NCI-H2029 treated with DMSO at 0.1 percent for 48 hours (cell line): ENCODE measurements around the gene LRP5.
"Not testable (repeated sequence)": the region's sequence is repeated elsewhere in the genome, so short reads cannot be mapped to it uniquely, and the experiment has no call there.

ENCODE experiments used
- DNase-seq: peaks from one replicate; lab custom pipeline; 2025; lab: John Stamatoyannopoulos, UW

The LRP5 gene

GRCh38 chr11:68282141-68282860 is 30.1 kb upstream of the LRP5 start:
- DNase-seq, result no peak

- no peak for DNase-seq
Measured at GRCh38 chr11:68282861-68283230, 29.5 kb upstream of the LRP5 start.

DNA sequence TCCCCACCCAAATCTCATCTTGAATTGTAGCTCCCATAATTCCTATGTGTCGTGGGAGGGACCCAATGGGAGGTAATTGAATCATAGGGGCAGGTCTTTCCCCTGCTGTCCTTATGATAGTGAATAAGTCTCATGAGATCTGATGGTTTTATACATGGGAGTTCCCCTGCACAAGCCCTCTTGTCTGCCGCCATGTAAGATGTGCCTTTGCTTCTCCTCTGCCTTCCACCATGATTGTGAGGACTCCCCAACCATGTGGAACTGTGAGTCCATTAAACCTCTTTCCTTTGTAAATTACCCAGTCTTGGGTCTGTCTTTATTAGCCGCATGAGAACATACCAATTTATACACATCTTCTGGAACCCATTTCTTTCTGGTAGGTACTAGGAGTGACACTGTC is 27.8 kb upstream of the LRP5 start:
- DNase-seq, result not testable (repeated sequence)

- DNase-seq, result no peak
Measured at GRCh38 chr11:68287419-68287818, 25.0 kb upstream of the LRP5 start.

- DNase-seq, result no peak
Measured at GRCh38 chr11:68289456-68289855, 22.9 kb upstream of the LRP5 start.

DNA sequence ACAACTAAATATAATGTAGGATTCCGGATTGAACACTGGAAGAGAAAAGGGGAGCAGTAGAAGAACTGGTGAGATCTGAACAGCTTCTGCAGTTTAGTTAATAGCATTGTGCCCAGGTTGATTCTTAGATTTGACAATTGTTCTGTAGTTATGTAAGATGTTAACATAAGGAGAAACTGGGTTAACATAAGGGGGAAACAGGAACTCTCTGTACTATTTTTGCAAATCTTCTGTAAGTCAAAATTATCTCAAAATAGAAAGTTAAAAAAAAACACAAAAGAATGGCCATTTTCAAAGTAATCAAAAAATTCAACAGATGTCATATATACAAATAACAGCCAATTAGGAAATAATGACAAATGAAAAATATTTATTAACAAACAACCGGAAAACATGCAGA is 18.7 kb upstream of the LRP5 start:
- no peak for DNase-seq

- no peak for DNase-seq
Measured at GRCh38 chr11:68295271-68295670, 17.1 kb upstream of the LRP5 start.

GRCh38 chr11:68295940-68296339 is 16.5 kb upstream of the LRP5 start:
- DNase-seq, result no peak

DNA sequence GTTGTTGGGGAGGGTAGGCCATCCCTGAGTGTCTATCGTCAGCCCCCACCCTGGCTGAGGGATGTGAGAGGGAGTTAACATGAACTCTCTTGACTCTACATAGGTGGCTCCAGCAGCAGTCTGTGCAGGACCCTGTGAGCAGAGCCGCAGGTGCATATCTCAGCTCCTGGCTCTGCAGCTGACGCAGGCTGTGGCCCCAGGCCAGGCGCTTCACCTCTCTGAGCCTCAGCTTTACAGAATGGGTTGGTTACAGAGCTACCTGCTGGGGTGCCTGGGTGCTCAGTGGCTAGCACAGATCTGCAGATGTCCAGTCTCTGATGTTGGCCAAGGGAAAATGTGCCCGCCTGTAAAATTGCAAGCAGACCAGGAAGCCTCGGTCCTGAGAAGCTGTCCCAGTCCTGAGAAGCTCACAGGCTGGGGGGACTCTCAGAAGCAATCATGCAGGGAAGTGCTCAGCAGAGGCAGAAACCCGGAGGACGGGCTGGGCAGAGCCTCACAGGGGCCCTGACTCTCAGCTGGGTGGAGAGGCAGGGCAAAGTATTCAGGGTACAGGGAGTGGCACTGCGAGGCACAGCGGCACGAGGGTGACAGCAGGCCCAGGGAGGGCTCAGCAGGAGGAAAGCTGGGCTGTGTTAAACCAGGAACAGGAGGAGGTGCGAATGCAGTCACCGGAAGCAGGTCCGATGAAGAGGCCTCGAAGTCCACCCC is 15.9 kb upstream of the LRP5 start:
- DNase-seq, result no peak

DNA sequence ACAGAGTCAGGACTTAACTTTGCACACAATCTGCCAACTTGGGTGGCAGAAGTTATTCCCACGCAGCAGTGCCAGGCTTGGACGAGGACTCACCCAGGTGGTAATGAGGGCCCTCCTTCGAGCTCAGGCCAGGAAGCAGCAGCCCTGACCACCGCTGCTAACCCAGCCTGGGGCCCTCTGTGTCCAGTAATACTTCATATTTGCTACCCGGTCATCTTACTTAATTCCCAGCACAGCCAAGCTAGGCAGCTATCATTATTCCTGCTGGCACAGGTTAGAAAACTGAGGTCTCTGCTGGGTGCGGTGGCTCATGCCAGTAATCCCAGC is 15.4 kb upstream of the LRP5 start:
- no peak for DNase-seq

DNA sequence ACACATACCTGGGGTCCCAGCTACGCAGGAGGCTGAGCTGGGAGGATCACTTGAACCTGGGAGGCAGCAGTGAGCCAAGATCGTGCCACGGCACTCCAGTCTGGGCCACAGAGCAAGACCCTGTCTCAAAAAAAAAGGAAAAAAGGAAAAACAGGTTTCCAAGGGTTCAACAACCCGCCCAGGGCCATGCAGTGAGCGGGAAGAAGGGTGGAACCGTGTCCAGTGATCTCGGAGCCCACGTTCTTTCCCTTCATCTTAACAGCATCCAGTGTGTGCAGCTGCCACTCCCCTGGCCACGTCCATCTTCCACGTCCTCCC is 14.9 kb upstream of the LRP5 start:
- no peak for DNase-seq

DNA sequence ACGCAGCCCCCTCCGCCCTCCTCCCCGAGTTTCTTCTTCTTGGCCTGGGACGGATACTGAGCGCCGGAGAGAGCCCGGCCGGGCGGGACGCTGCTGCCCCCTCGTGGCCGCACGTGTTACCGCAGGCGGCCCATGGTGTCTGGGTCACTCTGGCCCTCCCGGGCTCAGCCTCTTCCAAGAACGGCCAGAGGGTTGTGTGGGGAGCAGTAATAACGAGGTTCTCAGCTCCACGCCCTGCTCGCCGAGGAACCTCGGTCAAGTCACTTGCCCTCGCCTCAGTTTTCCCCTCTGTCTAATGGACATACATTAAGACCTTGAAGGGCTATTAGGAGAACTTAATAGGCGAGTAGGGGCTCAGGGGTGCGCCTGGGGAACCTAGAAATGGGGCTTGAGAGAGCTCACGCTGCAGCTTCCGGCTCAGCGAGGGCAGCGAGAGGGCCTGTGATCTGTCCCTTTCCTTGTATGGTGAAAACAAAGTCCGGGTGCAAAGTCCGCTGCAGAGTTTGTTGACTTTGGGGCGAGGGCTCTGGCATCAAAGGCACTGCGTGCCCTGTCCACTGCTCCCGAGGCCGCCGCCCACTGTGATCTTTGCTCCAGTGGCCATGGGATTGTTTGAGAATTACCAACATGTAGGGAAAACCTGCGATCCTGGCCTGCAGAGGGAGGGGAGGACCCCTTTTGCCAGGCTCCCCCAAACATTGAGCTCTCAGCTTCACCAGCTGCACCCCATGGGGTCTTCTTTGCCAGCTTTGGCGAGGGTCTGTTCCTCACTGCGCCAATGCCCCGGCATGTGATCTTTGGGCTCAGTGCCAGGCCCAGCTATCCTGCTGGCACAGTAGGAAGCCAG is 14.4 kb upstream of the LRP5 start:
- DNase-seq, result no peak

DNA sequence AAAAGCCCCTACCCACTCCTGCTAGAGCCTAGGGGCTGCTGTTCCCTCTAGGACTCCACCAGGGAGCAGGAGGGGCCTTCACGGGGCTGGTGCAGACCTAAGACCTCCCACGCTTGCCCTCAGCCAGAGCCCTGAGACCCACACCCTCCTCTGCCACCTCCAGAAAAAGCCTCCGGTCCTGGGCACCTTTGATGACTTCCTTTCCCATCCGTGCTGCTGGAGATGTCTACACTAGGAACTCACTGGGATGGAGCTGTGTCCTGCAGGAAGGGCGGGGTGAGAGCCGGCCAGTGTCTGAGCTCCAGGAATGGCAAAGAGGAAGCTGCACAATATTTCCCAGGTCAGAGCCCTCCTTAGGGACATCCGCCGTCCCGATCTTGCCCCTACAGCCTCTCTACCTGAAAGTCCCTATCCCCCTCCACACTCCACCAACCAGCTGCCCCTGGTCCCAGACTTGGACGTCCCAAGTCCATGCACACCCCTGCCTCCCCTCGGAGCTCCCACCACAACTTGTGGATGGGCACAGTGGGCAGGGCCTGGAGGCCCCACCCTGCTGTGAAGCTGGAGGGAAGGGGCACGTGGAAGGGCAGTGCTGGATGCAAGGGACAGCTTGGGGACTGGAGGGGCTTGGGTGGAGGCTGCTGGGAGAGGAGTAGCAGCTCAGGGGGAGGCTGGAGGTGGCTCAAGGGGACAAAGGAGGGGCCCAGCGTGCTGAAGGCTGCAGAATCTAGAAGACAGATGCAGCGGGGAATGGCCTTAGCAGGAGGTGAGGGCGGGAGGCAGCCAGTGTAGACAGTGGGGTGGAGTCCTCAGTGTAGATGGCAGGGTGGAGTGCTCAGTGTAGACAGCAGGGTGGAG is 13.5 kb upstream of the LRP5 start:
- no peak for DNase-seq

DNA sequence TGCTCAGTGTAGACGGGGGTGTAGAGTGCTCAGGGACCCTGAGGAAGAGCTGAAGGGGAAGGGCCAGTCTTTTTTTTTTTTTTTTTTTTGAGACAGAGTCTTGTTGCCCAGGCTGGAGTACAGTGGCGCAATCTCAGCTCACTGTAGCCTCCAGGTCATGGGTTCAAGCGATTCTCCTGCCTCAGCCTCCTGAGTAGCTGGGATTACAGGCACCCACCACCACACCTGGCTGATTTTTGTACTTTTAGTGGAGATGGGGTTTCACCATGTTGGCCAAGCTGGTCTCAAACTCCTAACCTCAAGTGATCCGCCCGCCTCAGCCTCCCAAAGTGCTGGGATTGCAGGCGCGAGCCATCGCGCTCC is 12.9 kb upstream of the LRP5 start:
- not testable (repeated sequence) for DNase-seq

DNA sequence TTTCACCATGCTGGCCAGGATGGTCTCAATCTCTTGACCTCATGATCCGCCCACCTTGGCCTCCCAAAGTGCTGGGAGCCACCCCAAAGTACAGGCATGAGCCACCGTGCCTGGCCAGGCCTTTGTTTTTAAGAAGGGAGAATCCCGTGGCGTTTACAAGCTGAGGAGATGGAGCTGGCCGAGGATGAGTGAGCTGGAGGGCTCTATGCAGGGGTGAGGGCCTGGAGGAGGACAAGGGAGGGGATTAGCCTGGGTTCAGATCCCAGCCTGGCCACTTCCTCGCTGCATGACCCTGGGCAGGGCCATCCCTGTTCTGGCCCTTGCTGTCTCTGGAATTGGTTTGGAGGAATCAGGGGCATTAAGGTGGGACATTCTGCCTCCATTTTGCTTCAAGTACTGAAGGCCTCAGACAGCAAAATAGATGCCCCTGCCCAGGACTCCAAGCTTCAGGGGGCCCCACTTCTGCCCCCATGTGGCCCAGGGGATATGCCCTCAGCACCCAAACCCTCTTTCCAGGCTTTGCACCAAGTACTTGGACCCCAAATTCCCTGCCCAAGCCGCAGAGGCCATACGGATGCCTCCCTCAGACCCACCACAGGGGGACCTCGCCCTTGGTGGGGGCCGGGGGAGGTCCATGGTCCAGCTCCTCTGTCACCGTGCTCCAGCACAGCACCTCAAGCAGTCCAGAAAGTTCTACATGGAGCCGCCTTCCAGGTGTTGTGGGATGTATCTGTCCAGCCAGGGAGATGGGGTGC is 12.1 kb upstream of the LRP5 start:
- DNase-seq, result no peak

DNA sequence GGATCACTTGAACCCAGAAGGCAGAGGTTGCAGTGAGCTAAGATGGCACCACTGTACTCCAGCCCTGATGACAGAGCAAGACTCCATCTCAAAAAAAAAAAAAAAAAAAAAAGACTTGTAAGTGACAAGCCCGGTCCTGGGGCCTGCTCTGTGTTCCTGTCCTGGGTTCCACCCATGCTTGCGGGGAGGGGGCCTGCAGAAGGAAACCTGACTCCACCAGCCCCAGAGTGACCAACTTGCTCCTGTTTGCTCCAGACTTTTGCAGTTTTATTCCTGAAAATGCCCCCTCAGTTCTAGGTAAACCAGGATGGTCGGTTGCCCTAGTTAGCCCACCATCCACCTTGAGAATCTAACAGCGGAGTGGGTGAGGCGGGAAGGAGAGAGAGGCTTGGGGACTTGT is 10.1 kb upstream of the LRP5 start:
- DNase-seq, result no peak

GRCh38 chr11:68302670-68303069 is 9.7 kb upstream of the LRP5 start:
- no peak for DNase-seq

DNA sequence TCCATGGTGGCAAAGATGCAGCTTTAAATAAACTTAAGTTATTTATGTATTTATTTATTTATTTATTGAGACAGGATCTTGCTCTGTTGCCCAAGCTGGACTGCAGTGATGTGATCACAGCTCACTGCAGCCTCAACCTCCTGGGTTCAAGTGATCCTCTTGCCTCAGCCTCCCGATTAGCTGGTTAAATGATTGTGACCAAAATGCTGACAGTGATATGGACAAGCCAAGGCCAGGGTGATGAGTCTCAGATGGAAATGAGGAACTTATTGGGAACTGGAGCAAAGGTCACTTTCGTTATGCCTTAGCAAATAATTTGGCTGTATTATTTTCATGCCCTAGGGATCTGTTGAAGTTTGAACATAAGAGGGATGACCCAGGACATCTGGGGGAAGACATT is 9.3 kb upstream of the LRP5 start:
- DNase-seq, result no peak

DNA sequence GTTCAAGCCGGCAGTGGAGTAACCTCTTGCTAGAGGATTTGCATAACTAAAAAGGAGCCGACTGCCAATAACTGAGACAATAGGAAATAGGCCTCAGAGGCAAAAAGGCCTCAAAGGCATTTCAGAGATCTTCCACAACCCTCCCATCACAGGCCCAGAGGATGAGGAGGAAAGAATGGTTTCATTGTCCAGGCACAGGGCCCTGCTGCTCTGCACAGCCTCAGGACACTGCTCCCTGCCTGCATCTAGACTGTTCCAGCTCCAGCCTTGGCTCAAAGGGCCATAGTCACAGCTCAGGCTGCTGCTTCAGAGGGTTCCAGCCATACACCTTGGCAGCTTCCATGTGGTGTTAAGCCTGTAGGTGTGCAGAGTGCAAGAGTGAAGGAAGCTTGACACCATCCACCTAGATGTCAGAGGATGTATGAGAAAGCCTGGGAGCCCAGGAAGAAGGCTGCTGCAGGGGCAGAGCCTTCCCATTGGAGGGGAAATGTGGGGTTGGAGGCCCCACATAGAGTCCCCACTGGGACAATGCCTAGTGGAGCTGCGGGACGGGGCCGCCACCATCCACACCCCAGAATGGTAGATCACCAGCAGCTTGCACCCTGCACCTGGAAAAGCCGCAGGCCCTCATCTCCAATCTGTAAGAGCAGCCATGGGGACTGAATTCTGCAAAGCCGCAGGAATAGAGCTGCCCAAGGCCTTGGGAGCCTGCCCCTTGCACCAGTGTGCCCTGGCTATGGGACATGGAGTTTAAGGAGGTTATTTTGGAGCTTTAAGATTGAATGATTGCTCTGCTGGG is 8.2 kb upstream of the LRP5 start:
- DNase-seq, result no peak

DNA sequence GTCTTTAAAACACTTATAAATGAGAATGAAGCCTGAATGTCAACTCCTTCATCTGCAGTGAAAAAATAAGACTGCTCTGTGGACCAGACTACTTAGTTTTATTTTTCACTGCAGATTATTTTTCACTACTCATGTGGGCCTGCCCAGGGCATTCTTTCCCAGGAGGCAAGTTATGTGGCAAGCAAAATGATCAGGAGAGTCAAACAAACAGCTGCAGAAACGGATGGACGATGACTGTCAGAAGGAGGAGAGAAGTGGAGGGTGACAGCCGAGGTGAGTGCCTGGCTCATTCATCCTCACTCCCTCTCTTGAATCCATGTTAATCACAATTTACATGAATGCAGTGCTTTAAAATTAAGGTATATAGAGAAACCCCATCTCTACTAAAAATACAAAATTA is 5.8 kb upstream of the LRP5 start:
- no peak for DNase-seq

DNA sequence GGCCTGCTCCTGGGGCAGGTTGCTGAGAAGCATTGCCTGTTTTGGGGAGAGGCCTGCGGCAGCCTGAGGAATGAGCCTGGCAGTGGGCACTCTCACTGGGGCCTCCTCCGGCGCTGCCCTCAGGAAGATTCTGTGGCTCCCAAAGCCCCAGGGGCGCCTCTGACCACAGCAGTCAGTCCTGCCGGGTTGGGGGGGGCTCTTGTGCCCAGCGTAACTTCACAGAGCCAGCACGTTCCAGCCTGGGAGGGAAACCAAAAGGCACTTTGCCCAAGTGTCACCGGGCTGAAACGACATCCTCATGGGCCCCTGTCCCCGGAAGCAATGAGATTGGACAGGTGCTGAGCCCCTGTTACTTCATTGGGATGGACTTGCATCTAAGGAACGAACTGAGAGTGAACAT is 4.3 kb upstream of the LRP5 start:
- DNase-seq, result no peak
